ENCODE data around the gene CLIC6.

Gene CLIC6

GRCh38 chr21:34668803-34669148, at the start of gene CLIC6:
TSS of gene CLIC6 (plus strand) at chr21:34668994. CDS start at chr21:34669389, 395 bp downstream.
- no peak for DNase-seq (ENCODE audit: low read depth in 2 of 2)

GRCh38 chr21:34619841-34620665, 48.7 kb upstream of the CLIC6 start:
- no peak for DNase-seq (ENCODE audit: low read depth in 2 of 2)

- DNase-seq (ENCODE audit: low read depth in 2 of 2), result no peak
These were observed 47.1 kb upstream of the CLIC6 start for GRCh38 chr21:34621434-34622350.

DNA sequence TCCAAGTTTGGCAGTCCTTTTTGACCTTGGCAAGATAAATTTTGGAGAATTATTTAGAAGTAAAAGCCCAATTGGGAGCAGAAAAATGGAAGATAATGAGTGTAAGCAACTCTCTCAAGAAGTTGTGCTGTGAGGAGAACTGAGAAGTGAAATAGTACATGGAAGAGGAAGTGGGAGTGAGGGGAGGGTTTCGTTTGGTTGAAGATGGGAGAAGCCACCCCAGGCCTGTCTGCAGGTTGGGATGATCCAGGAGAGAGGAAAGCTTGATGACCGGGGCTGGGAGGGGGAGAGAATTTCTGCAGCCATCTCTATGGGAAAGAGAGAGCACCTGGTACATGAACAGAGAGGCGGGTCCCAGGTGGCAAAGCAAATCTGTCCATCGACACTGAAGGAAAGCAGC, 45.3 kb upstream of the CLIC6 start:
- no peak for DNase-seq (ENCODE audit: low read depth in 2 of 2)

DNA sequence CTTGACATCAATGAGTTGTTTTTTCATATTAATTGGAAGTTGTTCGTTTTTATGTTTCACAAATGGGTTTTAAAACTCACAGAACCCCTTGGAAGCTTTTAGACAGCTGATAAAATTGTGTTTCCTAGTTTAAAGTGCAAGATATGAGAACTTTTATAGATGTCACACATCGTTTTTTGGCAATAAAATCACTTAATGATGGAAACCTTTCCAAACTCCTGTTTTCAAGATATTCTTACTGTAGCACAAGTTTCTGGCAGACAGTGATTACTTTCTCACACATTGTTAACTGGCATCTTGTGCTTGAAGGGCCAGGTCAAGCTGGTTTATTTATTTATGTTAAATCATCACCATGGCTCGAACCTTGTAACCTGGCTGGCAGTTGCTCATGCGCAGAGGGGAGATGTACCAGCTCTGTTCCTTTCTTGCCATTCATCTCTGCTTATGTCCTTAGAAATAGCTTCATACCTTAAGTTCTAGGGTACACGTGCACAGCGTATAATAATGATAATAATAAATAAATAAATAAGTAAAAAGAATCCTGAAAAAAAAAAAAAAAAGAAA, 43.7 kb upstream of the CLIC6 start:
- DNase-seq (ENCODE audit: low read depth in 2 of 2), result no peak

DNA sequence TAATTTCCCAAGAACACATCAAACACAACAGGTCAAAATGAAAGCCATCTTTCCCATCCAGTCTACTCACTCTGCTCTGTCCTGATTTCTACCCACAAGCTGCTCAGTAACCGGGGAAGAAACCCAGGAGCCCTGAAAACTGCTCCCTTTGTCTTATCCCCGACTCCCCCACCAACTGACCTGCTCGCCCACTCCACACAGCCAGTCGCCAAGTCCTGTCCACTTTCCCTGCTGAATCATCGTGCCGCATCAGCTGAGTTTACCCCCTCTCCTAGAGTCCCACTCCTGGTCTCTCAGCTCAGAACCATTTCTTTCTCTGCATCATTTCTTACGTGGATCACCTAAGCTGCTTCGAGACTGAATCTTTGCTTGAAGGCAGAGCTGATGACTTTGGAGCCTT, 42.7 kb upstream of the CLIC6 start:
- DNase-seq (ENCODE audit: low read depth in 2 of 2), result no peak

- no peak for DNase-seq (ENCODE audit: low read depth in 2 of 2)
These were observed 38.2 kb upstream of the CLIC6 start for GRCh38 chr21:34630536-34631143.

- DNase-seq (ENCODE audit: low read depth in 2 of 2), result no peak
These were observed 36.3 kb upstream of the CLIC6 start for GRCh38 chr21:34632498-34632897.

GRCh38 chr21:34635307-34635706, 33.5 kb upstream of the CLIC6 start:
- no peak for DNase-seq (ENCODE audit: low read depth in 2 of 2)

DNA sequence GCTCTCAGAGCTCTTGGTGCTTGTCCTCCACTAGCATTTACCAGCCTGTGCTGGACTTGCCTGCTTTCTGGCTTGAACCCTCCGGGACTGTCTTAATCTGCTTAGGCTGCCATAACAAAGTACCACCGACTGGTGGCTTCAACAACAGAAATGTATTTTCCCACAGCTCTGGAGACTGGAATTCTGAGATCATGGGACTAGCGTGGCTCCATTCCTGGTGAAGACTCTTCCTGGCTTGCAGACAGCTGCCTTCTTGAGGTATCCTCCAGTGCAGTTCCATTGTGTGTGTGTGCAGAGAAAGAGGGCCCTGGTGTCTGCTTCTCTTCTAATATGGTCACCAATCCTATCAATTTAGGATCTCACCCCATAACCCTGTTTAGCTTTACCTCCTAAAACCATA, 31.8 kb upstream of the CLIC6 start:
- no peak for DNase-seq (ENCODE audit: low read depth in 2 of 2)

DNA sequence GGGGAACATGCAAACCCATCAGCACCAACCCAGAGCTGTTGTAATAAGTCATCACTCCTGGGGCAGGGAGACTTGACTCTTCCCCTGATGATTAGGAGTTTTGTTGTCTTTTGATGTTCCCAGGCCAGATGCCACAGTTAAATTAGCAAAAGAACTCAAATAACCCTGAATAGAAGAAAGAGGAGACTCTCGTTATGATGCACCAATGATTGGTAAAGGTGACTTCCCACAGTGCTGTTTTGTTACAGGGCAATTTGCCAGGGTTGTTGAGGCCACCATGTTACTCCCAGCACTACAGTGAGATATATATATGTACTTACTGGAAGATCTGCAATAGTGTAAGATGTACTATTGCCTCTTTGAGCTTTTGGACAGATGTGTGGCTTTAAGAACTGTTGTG, 29.5 kb upstream of the CLIC6 start:
- no peak for DNase-seq (ENCODE audit: low read depth in 2 of 2)

- no peak for DNase-seq (ENCODE audit: low read depth in 2 of 2)
These were observed 28.7 kb upstream of the CLIC6 start for GRCh38 chr21:34639882-34640788.

DNA sequence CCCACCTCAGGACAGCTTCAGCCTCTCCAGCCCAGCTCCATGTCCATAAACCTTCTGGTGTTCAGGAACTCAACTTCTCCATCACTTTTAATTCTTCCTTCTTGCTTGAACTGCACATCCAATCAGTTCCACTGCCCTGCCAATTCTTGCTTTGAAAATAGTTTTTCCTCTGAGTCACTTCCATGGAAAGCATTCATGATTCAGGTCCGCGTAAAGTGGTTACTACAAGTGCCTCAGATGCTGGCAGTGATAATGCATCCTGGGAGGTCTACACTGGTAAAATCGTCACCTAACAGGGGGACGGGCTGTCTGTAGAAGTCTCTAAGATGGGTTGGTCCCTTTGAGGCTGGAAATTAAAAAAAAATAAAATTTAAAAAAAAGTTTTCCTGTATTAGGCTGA, 27.9 kb upstream of the CLIC6 start:
- no peak for DNase-seq (ENCODE audit: low read depth in 2 of 2)

DNA sequence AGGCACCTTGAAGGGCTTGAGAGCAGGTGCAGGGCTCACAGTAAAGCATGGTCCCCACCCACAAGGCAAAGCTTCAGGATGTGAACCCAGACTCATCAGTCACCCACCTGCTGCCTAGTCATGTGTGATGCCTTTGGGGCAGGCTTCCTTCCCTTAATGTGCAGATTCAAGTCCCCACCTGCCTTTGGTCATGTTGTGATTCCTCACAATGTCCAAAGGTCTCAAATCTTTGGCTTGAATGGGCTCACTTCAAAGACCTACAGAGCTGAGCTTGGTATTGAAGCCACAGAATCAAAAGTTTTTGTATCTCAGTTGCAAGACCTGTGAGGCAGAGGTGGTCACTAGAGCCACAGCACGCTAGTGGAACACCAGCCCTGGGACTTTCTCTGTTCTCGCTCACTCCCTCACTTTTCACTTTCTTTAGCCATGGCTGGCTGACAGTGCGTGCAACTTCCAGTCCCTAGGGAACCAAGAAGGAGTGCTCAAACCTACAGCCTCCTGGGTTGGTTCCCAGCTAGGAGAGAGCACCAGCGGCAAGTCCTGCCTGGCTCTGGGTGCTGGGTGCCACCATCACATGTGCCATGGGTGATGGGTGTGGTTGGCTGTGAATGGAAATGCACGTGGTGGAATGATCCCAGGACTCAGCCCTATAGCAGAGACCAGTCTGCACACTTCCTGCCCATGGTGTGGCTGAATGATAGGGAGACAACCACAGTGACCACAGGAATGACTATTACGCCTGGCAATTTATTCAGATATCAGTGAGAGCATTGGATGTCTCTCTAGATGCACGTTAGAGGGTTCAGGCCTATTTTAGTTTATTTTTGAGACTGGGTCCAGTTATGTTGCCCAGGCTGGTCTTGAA, 26.4 kb upstream of the CLIC6 start:
- no peak for DNase-seq (ENCODE audit: low read depth in 2 of 2)

DNA sequence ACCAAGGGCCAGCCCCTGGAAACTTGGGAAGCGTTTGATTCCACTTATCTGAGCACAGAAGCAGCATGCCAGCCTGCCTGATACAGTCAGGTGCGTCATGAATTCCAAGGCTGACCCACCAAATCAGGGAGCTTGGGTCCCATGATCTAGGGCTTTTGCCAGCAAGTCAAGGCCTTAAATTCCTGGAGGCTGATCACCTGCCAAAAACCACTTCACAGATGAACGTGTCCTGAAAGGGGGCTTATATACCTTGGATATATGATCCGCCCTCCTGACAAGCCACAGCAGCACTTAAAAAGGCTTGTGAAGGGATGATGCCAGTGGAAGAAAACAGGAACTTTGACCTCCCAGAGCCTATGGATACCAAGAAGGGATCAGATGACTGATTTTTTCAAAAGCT, 24.0 kb upstream of the CLIC6 start:
- no peak for DNase-seq (ENCODE audit: low read depth in 2 of 2)

DNA sequence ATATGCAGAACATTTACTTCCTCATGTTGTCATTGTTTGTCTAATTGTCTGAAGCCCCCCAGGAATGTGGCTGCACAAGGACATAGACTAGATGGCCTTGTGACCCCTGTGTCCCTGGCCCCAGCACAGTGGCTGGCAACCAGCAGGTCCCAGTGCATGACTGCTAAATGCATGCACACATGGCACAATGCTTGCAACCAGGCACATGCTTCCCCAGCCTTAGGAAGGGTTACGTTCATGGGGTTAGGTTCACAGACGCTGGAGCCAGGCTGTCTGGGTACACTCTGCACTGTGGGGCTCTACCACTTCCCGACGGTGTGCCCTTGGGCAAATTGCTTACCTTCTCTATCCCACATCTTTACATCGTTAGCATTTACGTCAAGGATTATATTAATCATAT, 21.2 kb upstream of the CLIC6 start:
- no peak for DNase-seq (ENCODE audit: low read depth in 2 of 2)

DNA sequence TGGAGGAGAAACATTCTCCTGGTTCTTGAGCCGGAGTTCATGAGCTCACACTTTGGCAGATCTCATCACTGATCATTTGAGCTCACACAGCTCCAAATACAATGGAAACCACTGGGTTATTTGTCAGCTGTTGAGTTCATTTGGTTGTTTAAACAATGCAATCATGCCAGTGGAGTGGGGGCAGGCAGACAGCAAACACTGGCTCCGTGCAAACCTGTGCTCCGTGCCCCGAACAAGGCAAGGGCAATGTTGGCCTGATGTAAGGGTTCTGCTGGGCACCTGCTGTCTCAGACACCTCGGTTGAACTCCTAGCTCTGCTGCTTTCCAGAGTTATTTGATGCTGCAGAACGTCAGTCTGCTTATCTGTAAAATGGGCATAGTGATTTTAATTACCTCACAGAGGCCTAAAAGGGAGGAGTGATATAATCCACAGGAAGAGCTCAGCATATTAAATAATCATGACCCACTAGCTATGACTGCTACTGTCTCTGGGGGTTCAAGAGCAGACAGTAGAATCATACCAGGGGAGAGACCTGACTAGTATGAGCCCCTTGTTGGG, 20.0 kb upstream of the CLIC6 start:
- DNase-seq (ENCODE audit: low read depth in 2 of 2), result no peak

GRCh38 chr21:34649400-34649799, 19.4 kb upstream of the CLIC6 start:
- DNase-seq (ENCODE audit: low read depth in 2 of 2), result no peak

DNA sequence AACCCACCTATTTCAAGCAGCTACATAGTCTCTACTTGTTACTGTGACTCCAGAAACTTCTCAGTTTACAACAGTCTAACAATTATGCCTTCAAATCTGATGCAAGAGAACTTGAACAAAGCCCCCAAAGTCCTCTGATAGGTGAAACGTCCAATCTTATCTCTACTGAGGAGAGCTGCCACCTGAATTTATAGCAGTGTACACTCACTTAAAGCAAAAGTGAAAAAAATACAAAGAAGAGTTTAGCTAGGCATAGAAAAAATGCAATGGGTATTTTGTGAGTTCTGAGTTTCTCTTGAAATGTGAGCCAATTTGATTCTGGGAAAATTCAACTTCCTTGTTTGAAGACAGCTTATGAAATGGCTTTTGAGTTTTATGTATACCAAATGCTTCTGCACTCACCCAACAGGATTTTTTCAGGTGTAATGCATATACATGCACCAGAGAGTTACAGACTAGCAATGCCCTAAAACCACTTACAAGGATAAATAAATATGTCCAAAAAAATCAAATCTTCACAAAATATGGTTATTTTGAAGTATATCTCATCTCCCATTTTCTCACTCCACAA, 17.8 kb upstream of the CLIC6 start:
- no peak for DNase-seq (ENCODE audit: low read depth in 2 of 2)

DNA sequence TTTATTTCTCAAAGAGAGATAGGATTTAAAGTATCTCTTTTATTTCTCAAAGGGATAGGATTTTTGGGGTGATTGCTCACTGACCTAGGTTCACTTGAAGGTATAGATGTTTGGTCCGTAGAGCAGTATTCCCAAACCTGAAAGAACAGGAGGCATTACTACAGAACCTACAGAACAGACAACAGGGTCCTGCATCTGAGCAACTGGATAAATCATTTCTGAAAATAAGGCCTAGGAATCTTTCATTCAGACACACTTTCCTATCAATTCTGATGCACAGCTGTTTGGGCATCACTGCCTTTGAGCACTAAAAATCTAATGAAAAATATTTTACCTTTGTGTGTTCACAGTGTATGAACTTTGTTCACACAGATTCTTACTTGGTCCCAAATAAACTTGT, 17.2 kb upstream of the CLIC6 start:
- no peak for DNase-seq (ENCODE audit: low read depth in 2 of 2)
